IMR-90 (cell line): ENCODE measurements around the gene POLR2M.

Experiments used
- MXI1 ChIP-seq: IDR thresholded peaks from 2 replicates; pipeline ENCODE4 v1.6.1; 2012; ENCODE audit warnings: low read depth, mild to moderate bottlenecking, low read length, moderate library complexity, borderline replicate concordance
- POLR2A ChIP-seq: IDR thresholded peaks from 2 replicates; pipeline ENCODE4 v1.6.1; 2012; ENCODE audit warnings: mild to moderate bottlenecking, low read depth, low read length
- RAD21 ChIP-seq: IDR thresholded peaks from 2 replicates; pipeline ENCODE4 v1.6.1; 2012; ENCODE audit warnings: low read length, improper control_type of control experiment
- TF ChIP-seq, protein P1 (sequence below): conservative IDR thresholded peaks from 2 replicates; pipeline ENCODE4 v1.5.1; 2012; ENCODE audit warnings: mild to moderate bottlenecking, low read depth, low read length, improper control_type of control experiment
- TF ChIP-seq, protein P2 (sequence below): fragments of 150-350 bp; IDR thresholded peaks from 2 replicates; pipeline ENCODE4 v1.6.1; 2017; ENCODE audit warnings: mild to moderate bottlenecking, antibody characterized with exemption, low read length, low read depth

GRCh38 chr15:57668016-57668415 lies 38.5 kb upstream of the POLR2M start:
- TF ChIP-seq, protein P1, sequence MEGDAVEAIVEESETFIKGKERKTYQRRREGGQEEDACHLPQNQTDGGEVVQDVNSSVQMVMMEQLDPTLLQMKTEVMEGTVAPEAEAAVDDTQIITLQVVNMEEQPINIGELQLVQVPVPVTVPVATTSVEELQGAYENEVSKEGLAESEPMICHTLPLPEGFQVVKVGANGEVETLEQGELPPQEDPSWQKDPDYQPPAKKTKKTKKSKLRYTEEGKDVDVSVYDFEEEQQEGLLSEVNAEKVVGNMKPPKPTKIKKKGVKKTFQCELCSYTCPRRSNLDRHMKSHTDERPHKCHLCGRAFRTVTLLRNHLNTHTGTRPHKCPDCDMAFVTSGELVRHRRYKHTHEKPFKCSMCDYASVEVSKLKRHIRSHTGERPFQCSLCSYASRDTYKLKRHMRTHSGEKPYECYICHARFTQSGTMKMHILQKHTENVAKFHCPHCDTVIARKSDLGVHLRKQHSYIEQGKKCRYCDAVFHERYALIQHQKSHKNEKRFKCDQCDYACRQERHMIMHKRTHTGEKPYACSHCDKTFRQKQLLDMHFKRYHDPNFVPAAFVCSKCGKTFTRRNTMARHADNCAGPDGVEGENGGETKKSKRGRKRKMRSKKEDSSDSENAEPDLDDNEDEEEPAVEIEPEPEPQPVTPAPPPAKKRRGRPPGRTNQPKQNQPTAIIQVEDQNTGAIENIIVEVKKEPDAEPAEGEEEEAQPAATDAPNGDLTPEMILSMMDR = no peak
- TF ChIP-seq MXI1 = no peak
- TF ChIP-seq POLR2A = no peak
- TF ChIP-seq, protein P2, sequence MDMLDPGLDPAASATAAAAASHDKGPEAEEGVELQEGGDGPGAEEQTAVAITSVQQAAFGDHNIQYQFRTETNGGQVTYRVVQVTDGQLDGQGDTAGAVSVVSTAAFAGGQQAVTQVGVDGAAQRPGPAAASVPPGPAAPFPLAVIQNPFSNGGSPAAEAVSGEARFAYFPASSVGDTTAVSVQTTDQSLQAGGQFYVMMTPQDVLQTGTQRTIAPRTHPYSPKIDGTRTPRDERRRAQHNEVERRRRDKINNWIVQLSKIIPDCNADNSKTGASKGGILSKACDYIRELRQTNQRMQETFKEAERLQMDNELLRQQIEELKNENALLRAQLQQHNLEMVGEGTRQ = no peak
- TF ChIP-seq RAD21 = no peak
